Renal cortex interstitium (tissue), 15 donors: Measurements from ENCODE around the gene ZNF582. TPM values are rescaled to one million over a fixed set of nuclear protein-coding genes. Genes with fewer than 3 reads are reported as not detected.

Experiments
- DNase-seq, 11 donors: peaks; one replicate each; pipeline ENCODE4 v3.0.0-alpha.2; 2013; ENCODE audit warnings: low read depth in 9 of 11, low spot score in 4 of 11; ENCODE audit errors: extremely low read depth in 1 of 11
- long read RNA-seq, 16 experiments: transcript quantifications; one replicate each; lab custom pipeline, GENCODE V29; 2026
- polyA plus RNA-seq, 3 donors: library from polyadenylated mRNA; unstranded; fragments of 120-200 nt; gene quantifications; one replicate each; pipeline ENCODE4 v1.2.1, GENCODE V29; 2013; ENCODE audit not compliant: insufficient read length in 3 of 3

Gene ZNF582
- 10 to 100 TPM; 10.9 to 14.2 (median 11.3) TPM for polyA plus RNA-seq
- long read RNA-seq, donor 1, partial matches to known transcripts: 0 of 2 reads
- long read RNA-seq, donor 1, other reads (novel, unspliced or antisense): 0 of 2 reads
- long read RNA-seq, donor 2: 0 reads
- long read RNA-seq, donor 3, partial matches to known transcripts: 0 of 3 reads
- long read RNA-seq, donor 3, other reads (novel, unspliced or antisense): 0 of 3 reads
- long read RNA-seq, donor 4, partial matches to known transcripts: 0 of 4 reads
- long read RNA-seq, donor 4, other reads (novel, unspliced or antisense): 0 of 4 reads
- long read RNA-seq, donor 5, partial matches to known transcripts: 5 of 15 reads
- long read RNA-seq, donor 5, other reads (novel, unspliced or antisense): 9 of 15 reads
- long read RNA-seq, donor 6, partial matches to known transcripts: 0 of 2 reads
- long read RNA-seq, donor 6, other reads (novel, unspliced or antisense): 0 of 2 reads
- long read RNA-seq, donor 7, partial matches to known transcripts: 5 of 6 reads
- long read RNA-seq, donor 7, other reads (novel, unspliced or antisense): 0 of 6 reads
- long read RNA-seq, donor 8, partial matches to known transcripts: 7 of 21 reads
- long read RNA-seq, donor 8, other reads (novel, unspliced or antisense): 9 of 21 reads
- long read RNA-seq, donor 9, partial matches to known transcripts: 0 of 4 reads
- long read RNA-seq, donor 9, other reads (novel, unspliced or antisense): 0 of 4 reads
- long read RNA-seq, donor 10, partial matches to known transcripts: 12 of 21 reads
- long read RNA-seq, donor 10, other reads (novel, unspliced or antisense): 8 of 21 reads
- long read RNA-seq, donor 11, partial matches to known transcripts: 0 of 2 reads
- long read RNA-seq, donor 11, other reads (novel, unspliced or antisense): 0 of 2 reads
- long read RNA-seq, donor 12: 0 reads
- long read RNA-seq, donor 13, transcript ZNF582-202 (5 exons, 2,053 nt): major isoform, 5 of 7 reads
- long read RNA-seq, donor 13, partial matches to known transcripts: 0 of 7 reads
- long read RNA-seq, donor 13, other reads (novel, unspliced or antisense): 0 of 7 reads
- long read RNA-seq, donor 14: 0 reads
- long read RNA-seq, donor 15, partial matches to known transcripts: 0 of 1 reads
- long read RNA-seq, donor 15, other reads (novel, unspliced or antisense): 0 of 1 reads
- long read RNA-seq, donor 16, transcript ZNF582-202 (5 exons, 2,053 nt): major isoform, 6 of 26 reads
- long read RNA-seq, donor 16, partial matches to known transcripts: 14 of 26 reads
- long read RNA-seq, donor 16, other reads (novel, unspliced or antisense): 5 of 26 reads

- peak; percentile 90 to 97 (median 95) for DNase-seq
Observed at GRCh38 chr19:56393119-56394012, at the start of gene ZNF582. TSS of gene ZNF582 (minus strand) at chr19:56393534. CDS start at chr19:56391752, 1,782 bp downstream.

GRCh38 chr19:56441206-56441792, 48.0 kb upstream of the ZNF582 start:
- DNase-seq: no peak

GRCh38 chr19:56423985-56424353, 30.6 kb upstream of the ZNF582 start:
- DNase-seq: no peak

DNA sequence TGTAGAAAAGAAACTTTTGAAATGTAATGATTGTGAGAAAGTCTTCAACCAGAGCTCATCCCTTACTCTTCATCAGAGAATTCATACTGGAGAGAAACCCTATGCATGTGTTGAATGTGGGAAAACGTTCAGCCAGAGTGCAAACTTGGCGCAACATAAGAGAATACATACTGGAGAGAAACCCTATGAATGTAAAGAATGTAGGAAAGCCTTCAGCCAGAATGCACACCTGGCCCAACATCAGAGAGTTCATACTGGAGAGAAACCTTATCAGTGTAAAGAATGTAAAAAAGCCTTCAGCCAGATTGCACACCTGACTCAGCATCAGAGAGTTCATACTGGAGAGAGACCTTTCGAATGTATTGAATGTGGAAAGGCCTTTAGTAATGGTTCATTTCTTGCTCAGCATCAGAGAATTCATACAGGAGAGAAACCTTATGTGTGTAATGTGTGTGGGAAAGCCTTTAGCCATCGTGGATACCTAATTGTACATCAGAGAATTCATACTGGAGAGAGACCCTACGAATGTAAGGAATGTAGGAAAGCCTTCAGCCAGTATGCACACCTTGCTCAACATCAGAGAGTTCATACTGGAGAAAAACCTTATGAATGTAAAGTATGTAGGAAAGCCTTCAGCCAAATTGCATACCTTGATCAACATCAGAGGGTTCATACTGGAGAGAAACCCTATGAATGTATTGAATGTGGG, 30.1 kb upstream of the ZNF582 start:
- DNase-seq: no peak

DNA sequence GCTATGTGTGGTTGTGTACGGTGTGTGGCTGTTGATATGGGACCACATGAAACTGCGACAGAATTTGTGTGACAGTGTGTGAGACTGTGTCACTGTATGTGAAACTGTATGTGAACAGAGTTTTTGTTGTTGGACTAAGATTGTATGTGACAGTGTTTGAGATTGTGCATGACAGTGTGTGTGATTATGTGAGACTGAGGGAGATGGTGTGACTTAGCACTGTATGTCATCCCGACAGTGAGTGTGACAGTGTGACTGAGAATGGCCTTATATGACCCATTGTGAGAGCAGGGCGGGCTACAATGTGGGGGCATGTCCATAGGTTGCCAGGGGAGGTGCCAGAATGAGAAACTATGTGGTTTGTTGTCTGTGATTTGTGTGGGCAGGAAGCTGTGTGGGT, 11.7 kb upstream of the ZNF582 start:
- DNase-seq: no peak

- DNase-seq: no peak
Observed at GRCh38 chr19:56404705-56405056, 11.3 kb upstream of the ZNF582 start.

DNA sequence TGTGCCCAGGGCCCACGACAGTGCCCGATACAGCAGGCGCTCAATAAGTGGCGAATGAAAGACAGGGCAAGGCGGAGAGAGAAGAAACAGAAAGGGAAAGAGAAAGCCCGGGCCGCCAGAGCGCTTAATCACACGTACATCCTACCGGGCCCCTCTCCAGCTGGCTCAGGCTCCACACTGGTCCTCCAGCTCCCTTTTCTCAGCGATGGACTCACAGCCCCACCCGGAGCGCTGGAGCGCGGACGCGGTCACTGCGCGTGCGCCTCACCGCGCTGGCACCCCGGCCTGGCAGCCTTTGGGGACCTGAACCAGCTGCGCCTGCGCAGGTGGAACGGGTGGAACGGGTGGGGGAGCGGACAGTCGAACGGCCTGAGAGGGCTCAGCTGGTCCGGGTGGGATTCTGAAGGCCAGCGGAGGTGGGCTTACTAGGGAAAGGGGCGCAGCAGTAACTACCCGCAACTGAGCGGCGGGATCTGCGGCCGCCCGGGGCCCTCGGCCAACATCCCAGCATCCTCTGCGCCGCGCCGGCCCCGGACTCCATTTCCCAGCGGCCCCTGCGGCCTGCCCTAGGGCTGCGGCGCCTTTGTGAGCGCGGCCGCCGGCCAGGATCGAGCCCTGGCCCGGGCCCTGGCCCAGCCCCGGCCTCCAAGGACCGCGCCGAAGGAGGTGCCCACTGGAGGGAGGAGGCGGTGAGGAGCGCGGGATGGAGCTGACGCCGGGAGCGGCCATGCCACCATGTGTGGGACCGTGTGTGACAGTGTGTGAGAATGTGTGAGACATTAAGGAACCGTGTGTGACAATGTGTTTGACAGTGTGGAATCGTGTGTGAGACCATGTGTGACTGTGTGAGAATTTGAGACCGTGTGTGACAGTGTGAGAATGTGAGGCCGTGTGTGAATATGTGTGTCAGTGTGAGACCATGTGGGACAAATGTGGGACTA, 10.7 kb upstream of the ZNF582 start, which contains the start of gene ZNF583:
Gene ZNF583 (plus strand): TSS at position 569 of the 941 bp plus-strand sequence. CDS start 2,783 bp downstream, outside the sequence.
- DNase-seq: peak; percentile 84 to 94 (median 93)

GRCh38 chr19:56403261-56403660, 9.9 kb upstream of the ZNF582 start:
- DNase-seq: no peak

GRCh38 chr19:56400485-56400884, 7.2 kb upstream of the ZNF582 start:
- no peak for DNase-seq

- DNase-seq: no peak
Observed at GRCh38 chr19:56398809-56399208, 5.5 kb upstream of the ZNF582 start.

DNA sequence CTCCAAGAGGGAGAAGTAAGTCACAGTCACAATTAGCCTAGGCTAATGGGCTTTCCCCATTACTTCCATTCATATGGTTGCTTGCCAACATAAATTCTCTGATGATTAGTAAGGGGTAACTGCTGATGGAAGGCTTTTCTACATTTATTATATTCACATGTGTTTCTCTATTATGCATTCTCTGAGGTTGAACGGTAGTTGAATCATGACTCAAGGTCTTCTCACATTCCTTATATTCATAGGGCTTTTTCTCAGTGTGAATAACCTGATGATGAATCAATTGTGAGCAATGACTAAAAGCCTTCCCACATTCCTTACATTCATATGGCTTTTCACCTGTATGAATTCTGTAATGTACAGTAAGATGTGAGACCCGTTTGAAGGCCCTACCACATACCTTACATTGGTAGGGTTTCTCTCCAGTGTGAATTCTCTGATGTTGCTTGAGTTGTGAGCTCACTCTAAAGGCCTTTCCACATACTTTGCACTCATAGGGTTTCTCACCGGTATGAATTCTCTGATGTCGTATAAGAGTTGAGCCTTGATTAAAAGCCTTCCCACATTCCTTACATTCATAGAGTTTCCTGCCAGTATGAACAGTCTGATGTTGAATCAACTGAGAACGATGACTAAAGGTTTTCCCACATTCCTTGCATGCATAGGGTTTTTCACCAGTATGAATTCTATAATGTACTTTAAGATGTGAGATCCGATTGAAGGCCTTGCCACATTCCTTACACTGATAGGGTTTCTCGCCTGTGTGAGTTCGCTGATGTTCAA, 9.3 kb downstream of the ZNF582 start:
- no peak for DNase-seq

DNA sequence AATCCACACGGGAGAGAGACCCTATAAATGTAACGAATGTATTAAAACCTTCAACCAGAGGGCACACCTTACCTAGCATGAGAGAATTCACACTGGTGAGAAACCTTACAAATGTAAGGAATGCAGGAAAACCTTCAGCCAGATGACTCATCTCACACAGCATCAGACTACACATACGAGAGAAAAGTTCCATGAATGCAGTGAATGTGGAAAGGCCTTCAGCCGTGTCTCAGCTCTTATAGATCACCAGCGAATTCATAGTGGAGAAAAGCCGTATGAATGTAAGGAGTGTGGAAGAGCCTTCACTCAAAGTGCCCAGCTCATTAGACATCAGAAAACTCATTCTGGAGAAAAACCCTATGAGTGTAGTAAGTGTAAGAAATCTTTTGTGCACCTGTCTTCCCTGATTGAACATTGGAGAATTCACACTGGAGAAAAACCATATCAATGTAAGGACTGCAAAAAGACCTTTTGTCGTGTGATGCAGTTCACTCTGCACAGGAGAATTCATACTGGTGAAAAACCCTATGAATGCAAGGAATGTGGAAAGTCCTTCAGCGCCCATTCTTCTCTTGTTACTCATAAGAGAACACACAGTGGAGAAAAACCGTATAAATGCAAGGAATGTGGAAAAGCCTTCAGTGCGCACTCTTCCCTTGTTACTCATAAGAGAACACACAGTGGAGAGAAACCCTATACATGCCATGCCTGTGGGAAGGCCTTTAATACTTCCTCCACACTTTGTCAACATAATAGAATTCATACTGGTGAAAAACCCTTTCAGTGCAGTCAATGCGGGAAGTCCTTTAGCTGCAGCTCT, 16.0 kb downstream of the ZNF582 start:
- no peak for DNase-seq

- DNase-seq: no peak
Observed at GRCh38 chr19:56372281-56372680, 21.1 kb downstream of the ZNF582 start.

GRCh38 chr19:56369886-56370676, 23.3 kb downstream of the ZNF582 start:
- no peak for DNase-seq
